IPS-15b (cell line): ENCODE data around the gene PPP2R1A.
A peak's percentile ranks its signal among the peaks of the same experiment; 100 is the strongest.
"Not testable (repeated sequence)": the region's sequence is repeated elsewhere in the genome, so short reads cannot be mapped to it uniquely, and the experiment has no call there.

Source experiments
- H3K27me3 ChIP-seq: one replicate; pipeline ENCODE4 v1.6.1; 2013; ENCODE audit warnings: low read length; ENCODE audit not compliant: control insufficient read depth, insufficient read depth
- H3K36me3 ChIP-seq: one replicate; pipeline ENCODE4 v1.6.1; 2013; ENCODE audit warnings: low read length; ENCODE audit not compliant: control insufficient read depth, insufficient read depth
- H3K4me1 ChIP-seq: one replicate; pipeline ENCODE4 v1.6.1; 2013; ENCODE audit warnings: mild to moderate bottlenecking, low read length; ENCODE audit not compliant: control insufficient read depth, insufficient read depth
- H3K4me3 ChIP-seq: one replicate; pipeline ENCODE4 v1.5.1; 2013; ENCODE audit warnings: low read depth, low read length
- H3K9ac ChIP-seq: one replicate; pipeline ENCODE4 v1.6.1; 2013; ENCODE audit warnings: low read depth, mild to moderate bottlenecking, low read length
- H3K9me3 ChIP-seq: one replicate; pipeline ENCODE4 v1.6.1; 2013; ENCODE audit warnings: mild to moderate bottlenecking, low read length; ENCODE audit not compliant: control insufficient read depth, insufficient read depth

PPP2R1A gene

DNA sequence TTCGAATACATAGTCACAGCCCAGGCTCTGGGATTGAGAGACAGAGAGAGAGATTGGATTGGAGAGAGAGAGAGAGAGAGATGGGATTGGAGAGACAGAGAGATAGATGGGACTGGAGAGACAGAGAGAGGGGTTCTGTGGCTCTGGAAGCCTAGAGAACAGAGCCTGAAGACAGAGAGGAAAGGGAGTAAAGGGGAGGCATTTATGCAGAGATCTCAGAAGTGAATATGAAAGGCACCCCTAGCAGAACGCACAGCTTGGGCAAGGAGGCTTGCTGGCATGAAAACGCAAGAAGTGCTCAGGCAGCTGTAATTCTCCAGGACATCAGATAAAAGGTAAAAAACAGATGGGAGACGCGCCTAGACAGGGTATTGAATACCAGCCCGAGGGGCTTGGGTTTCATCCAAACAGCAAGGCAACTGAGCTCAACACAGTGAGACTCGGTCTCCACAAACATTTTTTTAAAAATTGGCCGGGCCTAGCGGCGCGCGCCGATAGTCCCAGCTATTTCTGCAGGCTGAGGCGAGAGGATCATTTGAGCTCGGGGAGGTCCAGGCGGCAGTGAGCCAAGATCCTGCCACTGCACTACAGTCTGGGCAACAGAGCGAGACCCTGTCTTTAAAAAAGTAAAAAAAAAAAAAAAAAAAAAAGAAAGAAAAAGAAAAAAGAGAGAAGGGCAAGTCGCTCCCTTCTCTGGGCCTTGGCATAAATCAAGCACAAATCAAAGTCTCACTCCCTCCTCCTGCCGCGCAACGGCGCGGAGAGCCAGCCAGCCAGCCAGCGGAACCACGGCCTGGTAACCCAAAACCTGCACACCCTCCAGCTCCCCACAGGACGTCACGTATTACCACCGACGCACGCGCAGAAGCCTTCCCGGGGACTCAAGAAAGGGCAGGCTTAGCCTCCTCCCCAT, 774 bp upstream of the PPP2R1A start:
- Histone ChIP-seq H3K9ac (peak overlapping the region; percentile 85), H3K27me3 (no peaks in the 10 kb centered on the region), H3K4me1 (peaks cover 10% of the 10 kb centered on the region), H3K36me3 (peaks cover 4% of the 10 kb centered on the region), H3K4me3 (peak overlapping the region; percentile 71), H3K9me3 (no peaks in the 10 kb centered on the region)

DNA sequence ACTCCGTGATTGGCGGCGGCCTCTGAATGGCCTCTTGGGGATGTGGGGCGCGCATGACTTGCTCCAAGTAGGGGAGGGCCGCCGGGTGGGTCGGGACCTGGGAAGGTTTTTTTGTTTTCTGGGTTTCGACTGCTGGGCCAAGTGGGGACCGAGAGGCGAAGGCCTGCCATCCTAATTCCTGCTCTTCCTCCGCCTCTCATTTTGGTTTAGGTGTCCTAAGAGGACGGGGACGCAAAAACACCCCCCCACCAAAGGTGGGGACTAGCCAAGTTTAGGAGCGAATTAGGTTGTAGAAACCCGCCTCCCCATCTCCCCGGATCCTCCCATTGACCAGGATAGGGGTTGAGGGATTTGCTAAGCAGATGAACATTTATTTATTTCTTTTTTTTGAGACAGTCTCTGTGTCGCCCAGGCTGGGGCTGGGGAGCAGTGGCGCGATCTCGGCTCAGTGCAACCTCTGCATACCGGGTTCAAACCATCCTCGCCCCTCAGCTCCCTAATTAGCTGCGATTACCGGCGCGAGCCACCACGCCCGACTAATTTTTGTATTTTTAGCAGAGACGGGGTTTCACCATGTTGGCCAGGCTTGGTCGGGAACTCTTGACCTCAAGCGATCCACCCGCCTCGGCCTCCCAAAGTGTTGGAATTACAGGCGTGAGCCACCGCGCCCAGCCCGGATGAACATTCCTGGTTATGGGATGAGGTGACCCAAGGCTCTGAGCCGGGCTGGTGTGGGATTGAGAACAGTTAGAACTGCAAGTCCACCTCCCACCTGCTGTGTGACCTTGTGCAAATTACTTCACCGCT, 838 bp downstream of the PPP2R1A start:
- H3K4me3 ChIP-seq: peak overlapping the region; percentile 96
- peaks cover 4% of the 10 kb centered on the region for H3K36me3 ChIP-seq
- H3K27me3 ChIP-seq: no peaks in the 10 kb centered on the region
- peak overlapping the region; percentile 91 for H3K9ac ChIP-seq
- H3K9me3 ChIP-seq: no peaks in the 10 kb centered on the region
- H3K4me1 ChIP-seq: peaks cover 10% of the 10 kb centered on the region

DNA sequence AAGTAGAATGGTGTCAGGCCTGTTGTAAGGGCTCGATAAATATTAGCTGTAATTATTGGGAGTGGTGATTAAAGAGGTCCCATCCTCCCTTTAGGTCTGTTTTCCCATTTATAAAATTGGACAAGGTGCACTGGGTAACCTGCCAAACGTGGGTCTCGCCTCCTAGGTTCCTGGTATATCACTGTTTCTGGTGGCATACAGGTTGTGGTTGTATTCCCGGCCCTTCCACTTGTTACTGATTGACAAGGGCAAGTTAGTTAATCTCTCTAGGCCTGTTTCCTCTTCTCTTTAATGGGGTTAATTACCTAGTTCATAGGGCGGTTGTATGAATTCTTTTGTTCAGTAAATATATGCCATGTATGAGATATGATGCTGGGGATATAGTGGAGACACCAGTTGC, 1.5 kb downstream of the PPP2R1A start:
- Histone ChIP-seq H3K4me3 (peak overlapping the region; percentile 96), H3K9ac (no peak overlapping the region), H3K27me3 (no peaks in the 10 kb centered on the region), H3K4me1 (peaks cover 10% of the 10 kb centered on the region), H3K36me3 (peaks cover 4% of the 10 kb centered on the region), H3K9me3 (no peaks in the 10 kb centered on the region)

DNA sequence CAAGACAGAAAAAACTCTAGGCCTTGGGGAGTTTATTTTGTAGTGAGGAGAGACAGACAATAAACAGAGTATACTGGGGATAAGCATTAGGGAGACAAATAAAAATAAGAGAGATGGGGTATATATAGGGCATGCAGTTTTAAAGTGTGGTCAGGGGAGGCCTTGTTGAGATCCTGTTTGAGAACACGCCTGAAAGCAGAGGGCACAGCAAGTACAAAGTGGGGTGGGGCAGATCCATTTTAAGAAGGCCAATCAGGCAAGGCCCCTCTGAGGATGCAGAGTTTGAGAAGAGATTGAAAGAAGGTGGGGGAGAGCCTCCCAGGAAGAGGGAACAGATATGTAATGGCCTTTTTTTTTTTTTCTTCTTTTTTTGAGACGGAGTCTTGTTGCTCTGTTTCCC, 2.1 kb downstream of the PPP2R1A start:
- Histone ChIP-seq H3K9ac (peak overlapping the region; percentile 47), H3K27me3 (no peaks in the 10 kb centered on the region), H3K9me3 (no peaks in the 10 kb centered on the region), H3K4me3 (peak overlapping the region; percentile 96), H3K4me1 (peaks cover 10% of the 10 kb centered on the region), H3K36me3 (peaks cover 4% of the 10 kb centered on the region)

DNA sequence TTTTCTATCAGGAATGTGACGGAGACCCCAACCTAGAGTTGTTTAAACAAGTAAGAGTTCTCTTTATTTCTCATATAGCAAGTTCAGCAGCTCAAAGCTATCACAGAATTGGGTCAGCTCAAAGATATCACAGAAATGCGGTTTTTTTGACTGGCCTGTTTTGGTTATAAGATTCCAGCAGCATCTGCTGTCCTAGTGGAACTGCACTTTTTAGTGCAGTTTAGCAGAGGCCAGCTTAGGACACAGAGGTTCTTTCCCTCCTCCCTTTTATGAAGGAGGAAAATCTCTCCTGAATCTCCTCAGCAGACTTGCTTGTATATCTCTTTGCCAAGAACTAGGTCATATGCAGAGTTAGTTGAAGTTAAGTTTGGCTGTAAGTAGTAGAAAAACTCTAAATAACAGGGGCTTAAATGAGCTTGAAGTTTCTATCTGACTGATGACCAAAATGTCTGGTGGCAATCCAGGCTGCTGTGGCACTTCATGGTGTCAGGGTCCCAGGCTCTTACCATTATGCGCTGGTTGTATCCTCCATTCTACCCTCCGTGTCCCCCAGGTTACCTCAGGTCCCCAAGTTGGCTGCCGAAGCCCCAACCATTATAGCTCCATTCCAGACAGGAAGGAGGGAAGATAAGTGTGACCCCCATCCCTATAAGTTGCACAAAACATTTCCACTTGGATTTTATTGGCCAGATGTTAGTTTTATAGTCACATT, 6.6 kb downstream of the PPP2R1A start:
- no peaks in the 10 kb centered on the region for H3K9me3 ChIP-seq
- H3K27me3 ChIP-seq: no peaks in the 10 kb centered on the region
- H3K36me3 ChIP-seq: peaks cover 12% of the 10 kb centered on the region
- H3K4me3 ChIP-seq: no peak overlapping the region
- H3K9ac ChIP-seq: no peak overlapping the region
- H3K4me1 ChIP-seq: peaks cover 4% of the 10 kb centered on the region

DNA sequence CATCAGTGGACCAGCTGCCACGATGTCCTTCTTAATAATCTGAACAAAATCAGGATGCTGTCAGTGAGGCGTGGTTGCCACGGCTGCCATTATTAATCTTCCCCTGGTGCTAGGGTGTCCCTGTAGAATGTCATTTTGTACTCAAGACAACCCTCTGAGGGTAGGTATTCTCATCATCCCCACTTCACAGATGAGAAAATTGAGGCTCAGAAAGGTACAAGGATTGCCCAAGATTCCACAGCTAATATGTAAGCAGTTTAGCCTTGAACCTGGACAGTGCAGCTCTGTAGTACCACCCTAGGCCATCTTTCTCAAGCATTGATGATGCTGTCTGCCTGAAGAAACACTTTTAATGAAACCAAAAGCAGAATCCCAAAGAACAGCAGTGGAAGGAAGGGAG, 8.1 kb downstream of the PPP2R1A start:
- H3K36me3 ChIP-seq: peaks cover 17% of the 10 kb centered on the region
- no peaks in the 10 kb centered on the region for H3K9me3 ChIP-seq
- no peak overlapping the region for H3K4me3 ChIP-seq
- no peaks in the 10 kb centered on the region for H3K27me3 ChIP-seq
- H3K9ac ChIP-seq: no peak overlapping the region
- H3K4me1 ChIP-seq: no peaks in the 10 kb centered on the region

DNA sequence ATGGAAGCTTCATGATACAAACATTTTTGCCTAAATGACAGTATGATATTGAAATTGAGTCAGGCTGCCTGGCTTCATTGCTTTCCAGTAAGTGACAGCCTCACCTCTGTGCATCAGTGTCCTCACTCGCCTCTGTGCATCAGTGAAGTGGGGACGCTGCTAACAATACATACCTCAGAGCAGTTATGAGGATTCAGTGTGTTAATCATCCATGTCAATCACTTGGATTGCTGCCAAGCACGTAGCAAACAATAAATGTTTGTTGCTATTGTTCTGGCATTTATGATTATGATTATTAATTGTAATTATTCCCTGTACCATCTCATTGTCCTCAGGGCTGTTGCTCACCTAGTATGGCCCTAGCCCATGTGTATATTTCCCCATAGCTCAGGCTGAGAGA, 8.8 kb downstream of the PPP2R1A start:
- no peaks in the 10 kb centered on the region for H3K27me3 ChIP-seq
- no peak overlapping the region for H3K9ac ChIP-seq
- no peaks in the 10 kb centered on the region for H3K4me1 ChIP-seq
- peaks cover 24% of the 10 kb centered on the region for H3K36me3 ChIP-seq
- no peaks in the 10 kb centered on the region for H3K9me3 ChIP-seq
- H3K4me3 ChIP-seq: no peak overlapping the region

DNA sequence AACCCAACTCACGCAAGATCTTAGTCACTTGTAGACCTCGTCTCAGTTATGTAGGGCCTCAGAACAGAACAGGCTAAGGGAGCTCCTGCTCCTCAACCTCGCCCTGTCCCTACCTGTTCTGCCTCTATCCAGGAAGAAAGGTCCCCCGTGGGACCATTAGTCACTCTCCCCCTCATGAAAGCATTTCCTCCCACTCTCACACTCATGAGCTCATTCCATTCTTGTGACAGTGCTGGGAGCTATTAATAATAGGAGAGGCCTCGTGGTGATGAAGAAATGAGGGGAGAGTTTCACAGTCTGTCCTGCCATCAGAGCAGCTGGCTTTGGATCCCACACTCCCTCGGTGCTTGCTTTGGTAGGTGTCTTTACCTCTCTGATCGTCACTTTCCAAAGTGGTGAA, 10.2 kb downstream of the PPP2R1A start:
- no peaks in the 10 kb centered on the region for H3K27me3 ChIP-seq
- no peak overlapping the region for H3K9ac ChIP-seq
- no peaks in the 10 kb centered on the region for H3K4me1 ChIP-seq
- H3K4me3 ChIP-seq: no peak overlapping the region
- no peaks in the 10 kb centered on the region for H3K9me3 ChIP-seq
- H3K36me3 ChIP-seq: peaks cover 34% of the 10 kb centered on the region

DNA sequence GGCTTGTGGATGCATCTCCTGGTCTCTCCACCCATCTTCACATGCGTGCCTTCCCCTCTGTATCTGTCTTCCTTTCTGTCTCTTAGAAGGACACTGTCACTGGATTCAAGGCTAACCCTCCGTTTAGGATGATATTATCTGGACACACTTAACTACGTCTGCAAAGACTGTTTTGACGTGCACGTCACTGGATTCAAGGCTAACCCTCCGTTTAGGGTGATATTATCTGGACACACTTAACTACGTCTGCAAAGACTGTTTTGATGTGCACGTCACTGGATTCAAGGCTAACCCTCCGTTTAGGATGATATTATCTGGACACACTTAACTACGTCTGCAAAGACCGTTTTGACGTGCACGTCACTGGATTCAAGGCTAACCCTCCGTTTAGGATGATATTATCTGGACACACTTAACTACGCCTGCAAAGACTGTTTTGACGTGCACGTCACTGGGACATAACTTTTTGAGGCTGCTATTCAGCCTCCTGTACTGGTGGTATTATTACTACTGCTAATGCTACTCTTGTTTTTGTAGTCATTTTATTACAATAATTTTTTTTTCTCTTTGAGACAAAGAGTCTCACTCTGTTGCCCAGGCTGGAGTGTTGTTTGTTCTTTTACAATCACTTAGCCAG, 11.0 kb downstream of the PPP2R1A start:
- peaks cover 42% of the 10 kb centered on the region for H3K36me3 ChIP-seq
- not testable (repeated sequence) for H3K27me3 ChIP-seq, H3K9me3 ChIP-seq, H3K9ac ChIP-seq, H3K4me1 ChIP-seq, H3K4me3 ChIP-seq

DNA sequence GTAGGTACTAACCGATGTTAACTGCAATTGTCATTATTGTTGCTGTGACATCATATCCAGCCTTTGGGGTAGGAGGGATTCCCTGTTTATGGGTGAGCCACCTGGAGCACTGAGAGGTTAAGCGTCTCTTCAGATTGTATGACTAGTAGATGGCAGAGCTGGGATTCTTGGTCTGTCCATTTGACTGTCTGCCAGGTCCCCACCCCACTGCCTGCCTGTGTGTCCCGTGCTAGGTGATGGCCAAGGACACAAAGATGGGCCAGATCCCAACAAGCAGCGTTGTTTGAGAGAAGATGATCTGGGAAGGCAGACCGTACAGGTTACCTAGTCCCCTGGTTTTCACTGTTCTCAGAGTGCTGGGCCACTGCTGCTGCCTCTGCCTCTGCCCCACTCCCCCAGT, 16.6 kb downstream of the PPP2R1A start:
- Histone ChIP-seq H3K9me3 (no peaks in the 10 kb centered on the region), H3K9ac (no peak overlapping the region), H3K27me3 (no peaks in the 10 kb centered on the region), H3K4me3 (no peak overlapping the region), H3K4me1 (no peaks in the 10 kb centered on the region), H3K36me3 (peaks cover 68% of the 10 kb centered on the region)

DNA sequence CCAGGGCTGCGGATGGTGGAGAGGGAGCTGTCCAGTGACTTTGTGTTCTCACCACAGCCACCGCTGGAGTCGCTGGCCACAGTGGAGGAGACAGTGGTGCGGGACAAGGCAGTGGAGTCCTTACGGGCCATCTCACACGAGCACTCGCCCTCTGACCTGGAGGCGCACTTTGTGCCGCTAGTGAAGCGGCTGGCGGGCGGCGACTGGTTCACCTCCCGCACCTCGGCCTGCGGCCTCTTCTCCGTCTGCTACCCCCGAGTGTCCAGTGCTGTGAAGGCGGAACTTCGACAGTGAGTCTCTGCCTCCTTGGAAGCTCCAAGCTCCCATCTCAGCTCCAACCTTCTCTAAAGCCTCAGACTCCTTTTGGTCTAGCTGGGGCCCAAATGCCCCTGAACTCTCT, 21.4 kb downstream of the PPP2R1A start:
- Histone ChIP-seq H3K4me3 (no peak overlapping the region), H3K9ac (no peak overlapping the region), H3K27me3 (no peaks in the 10 kb centered on the region), H3K9me3 (no peaks in the 10 kb centered on the region), H3K4me1 (no peaks in the 10 kb centered on the region), H3K36me3 (peaks cover 72% of the 10 kb centered on the region)
